Measurements from ENCODE around the gene EP400. TPM values are rescaled to one million over a fixed set of nuclear protein-coding genes. Genes with fewer than 3 reads are reported as not detected.

The EP400 gene
- total and polyA plus RNA-seq, 2 of the 4 experiments (the other 2 are of a cell fraction), result 4.3 to 11.4 TPM

- no peak overlapping the region for H3K4me2 ChIP-seq (ENCODE audit: low read depth, low read length)
- H3K27ac ChIP-seq (ENCODE audit: insufficient read depth, low read length), result no peak overlapping the region
- peaks cover 18% of the 10 kb centered on the region for H4K20me1 ChIP-seq (ENCODE audit: insufficient read depth, low read length)
- no peak overlapping the region for H4K5ac ChIP-seq (ENCODE audit: low read depth, low read length)
- no peak overlapping the region for H3K56ac ChIP-seq (ENCODE audit: extremely low read depth, insufficient read depth, low read length)
- no peak overlapping the region for H4K8ac ChIP-seq (ENCODE audit: low read depth in 2 of 2, low read length in 2 of 2)
- no peak overlapping the region for H2AFZ ChIP-seq (replicated peaks; ENCODE audit: low read length, poor library complexity)
- H3K14ac ChIP-seq (replicated peaks; ENCODE audit: low read depth, low read length), result no peak overlapping the region
- no peak overlapping the region for H2BK20ac ChIP-seq (ENCODE audit: low read depth, low read length)
- H3K4me3 ChIP-seq (ENCODE audit: insufficient read depth, low read depth, low read length), result no peak overlapping the region
- no peaks in the 10 kb centered on the region for H3K27me3 ChIP-seq (ENCODE audit: control insufficient read depth, insufficient read depth, low read length)
- intact Hi-C loops (cut with micrococcal nuclease), result no loop called here
- H3K4me1 ChIP-seq (ENCODE audit: control insufficient read depth, insufficient read depth, low read length), result peaks cover 9% of the 10 kb centered on the region
- BruUV-seq (replicated peaks), result no TSS peak
- no peak overlapping the region for H3K4ac ChIP-seq (ENCODE audit: low read depth, low read length)
- no peak overlapping the region for H3K9ac ChIP-seq (ENCODE audit: low read depth, low read length)
- in situ Hi-C loops (cut with MboI; ENCODE audit: low sequenced_read_pairs), result no loop called here
- H3K9me1 ChIP-seq (ENCODE audit: insufficient read depth, low read length), result 0 out of 2 replicates have a peak, but pooled peaks cover 2% of the 10 kb centered on the region
- CTCF ChIA-PET, result no interaction called here
- no peak overlapping the region for H4K91ac ChIP-seq (ENCODE audit: insufficient read depth, low read depth, low read length)
- H3K36me3 ChIP-seq (ENCODE audit: control insufficient read depth, insufficient read depth, low read length), result peaks cover 68% of the 10 kb centered on the region
- H3K18ac ChIP-seq (ENCODE audit: low read depth, low read length), result no peak overlapping the region
- dilution Hi-C loops (cut with HindIII; ENCODE audit: low sequenced_read_pairs, unreplicated experiment), result no loop called here
- POLR2A ChIA-PET (ENCODE audit: unreplicated experiment), result interaction anchor here (1.1 kb wide), 1 partner anchor 14 kb away, joined by 3 read pairs; no protein-coding TSS in a partner anchor
- H2BK120ac ChIP-seq (ENCODE audit: low read depth, low read length), result no peak overlapping the region
- no peak for TF ChIP-seq NFE2L2 (IDR thresholded peaks at IDR 0.05; ENCODE audit: low read depth, low read length)
- no peak for TF ChIP-seq SMC3 (IDR thresholded peaks at IDR 0.05; ENCODE audit: low read depth, low read length)
- no peak for TF ChIP-seq RAD21 (IDR thresholded peaks at IDR 0.05; ENCODE audit: low read length)
- TF ChIP-seq CEBPB (IDR thresholded peaks at IDR 0.05; ENCODE audit: low read depth, low read length), result no peak
- TF ChIP-seq POLR2A (IDR thresholded peaks at IDR 0.05; ENCODE audit: low read depth, low read length), result no peak
- no peak for TF ChIP-seq USF2 (IDR thresholded peaks at IDR 0.05; ENCODE audit: low read depth, low read length)
- TF ChIP-seq ELK1 (IDR thresholded peaks at IDR 0.05; ENCODE audit: borderline replicate concordance, low read depth, low read length), result no peak
- no peak for TF ChIP-seq MAZ (IDR thresholded peaks at IDR 0.05; ENCODE audit: borderline replicate concordance, low read depth, low read length)
- no peak for TF ChIP-seq CHD1 (IDR thresholded peaks at IDR 0.05; ENCODE audit: low read depth, low read length)
- no peak overlapping the region for H2AK9ac ChIP-seq (replicated peaks; ENCODE audit: low read depth, low read length, poor library complexity)
- DNase-seq (no peak), ATAC-seq (ENCODE audit: low read depth) (no peak)
- 87% methylated on average over 5 of the region's 23 CpGs; no CpG with 5 or more reads in 1 of the 2 experiments for WGBS, 2 experiments (ENCODE audit: extremely low coverage in 2 of 2, insufficient read length in 1 of 2)
- no peak overlapping the region for H2BK15ac ChIP-seq (ENCODE audit: low read depth, low read length)
- peaks cover 2 to 24% of the 10 kb centered on the region in 2 experiments; a peak in 1 of 4 replicates for H3K79me1 ChIP-seq (ENCODE audit: low read depth in 1 of 2, low read length in 2 of 2)
- no peak overlapping the region for H2BK5ac ChIP-seq (ENCODE audit: low read depth, low read length, poor library complexity, severe bottlenecking)
- no peak overlapping the region for H3K23ac ChIP-seq (ENCODE audit: low read depth, low read length)
- no peaks in the 10 kb centered on the region for H3K9me3 ChIP-seq (ENCODE audit: control insufficient read depth, insufficient read depth, low read length)
- H2AK5ac ChIP-seq (ENCODE audit: low read depth, low read length), result no peak overlapping the region
These were observed 39.3 kb upstream of the EP400 start for GRCh38 chr12:131910302-131911027.
